Measurements from ENCODE around the gene TCTN3.
A peak's percentile ranks its signal among the peaks of the same experiment; 100 is the strongest.

Gene TCTN3

DNA sequence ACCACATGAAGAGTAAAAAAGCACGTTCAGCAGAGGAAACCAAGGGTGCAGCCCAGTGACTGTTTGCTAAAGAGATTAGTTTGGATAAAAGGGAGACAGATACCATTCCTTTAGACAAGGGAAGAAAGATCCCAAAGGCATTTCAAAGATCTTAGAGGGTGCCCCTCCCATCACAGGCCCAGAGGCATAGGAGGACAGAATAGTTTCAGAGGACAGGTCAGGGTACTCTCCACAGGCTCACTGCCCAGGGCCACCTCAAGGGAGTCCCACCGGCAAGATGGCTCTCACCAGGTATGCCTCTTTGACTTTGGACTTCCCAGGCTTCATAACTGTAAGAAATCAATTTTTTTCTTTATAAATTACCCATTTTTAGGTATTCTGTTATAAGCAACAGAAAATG lies 4.7 kb upstream of the TCTN3 start:
- no peak for TF ChIP-seq CTCF (IDR thresholded peaks at IDR 0.05)
- peaks cover 2% of the 10 kb centered on the region for H3K79me2 ChIP-seq
- H3K9me3 ChIP-seq (ENCODE audit: control insufficient read depth, low read length), result no peaks in the 10 kb centered on the region

GRCh38 chr10:95697429-95697828 lies 3.7 kb upstream of the TCTN3 start:
- H3K4me1 ChIP-seq, result peaks cover 6% of the 10 kb centered on the region
- H3K4me3 ChIP-seq (ENCODE audit: low read depth, low read length), result no peak overlapping the region
- no peak for TF ChIP-seq CTCF (IDR thresholded peaks at IDR 0.05)
- H3K27ac ChIP-seq, result no peak overlapping the region
- H3K27me3 ChIP-seq (ENCODE audit: control insufficient read depth, insufficient read depth, low read length), result no peaks in the 10 kb centered on the region
- no peak overlapping the region for H3K9ac ChIP-seq
- no peaks in the 10 kb centered on the region for H3K36me3 ChIP-seq (ENCODE audit: control insufficient read depth, insufficient read depth, low read length)
- no peaks in the 10 kb centered on the region for H3K9me3 ChIP-seq (ENCODE audit: control insufficient read depth, low read length)
- no peak overlapping the region for H3K4me2 ChIP-seq (ENCODE audit: low read length)
- H3K79me2 ChIP-seq, result peaks cover 10% of the 10 kb centered on the region
- no peak overlapping the region for H2AFZ ChIP-seq

More for the DNA sequence above, 4.7 kb upstream of the TCTN3 start:
- Histone ChIP-seq H3K27ac (no peak overlapping the region), H3K4me2 (ENCODE audit: low read length) (no peak overlapping the region), H3K4me1 (no peaks in the 10 kb centered on the region), H2AFZ (no peak overlapping the region), H3K4me3 (ENCODE audit: low read depth, low read length) (no peak overlapping the region), H3K27me3 (ENCODE audit: control insufficient read depth, insufficient read depth, low read length) (no peaks in the 10 kb centered on the region), H3K36me3 (ENCODE audit: control insufficient read depth, insufficient read depth, low read length) (no peaks in the 10 kb centered on the region), H3K9ac (no peak overlapping the region)

DNA sequence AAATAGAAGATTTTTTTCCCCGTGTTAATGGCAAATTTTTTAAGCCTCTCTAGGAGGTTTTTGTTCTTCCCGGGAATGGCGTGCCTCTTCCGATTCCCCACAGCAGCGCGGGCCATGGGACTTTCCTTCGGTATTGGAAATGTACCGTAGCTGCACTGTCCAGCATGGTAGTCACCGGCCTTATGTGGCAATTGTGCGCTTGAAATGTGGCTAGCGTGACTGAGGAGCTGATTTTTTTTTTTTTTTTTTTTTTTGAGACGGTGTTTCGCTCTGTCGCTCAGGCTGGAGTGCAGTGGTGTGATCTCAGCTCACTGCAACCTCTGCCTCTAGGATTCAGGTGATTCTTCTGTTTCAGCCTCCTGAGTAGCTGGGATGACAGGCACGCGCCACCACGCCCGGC lies 938 bp upstream of the TCTN3 start:
- Histone ChIP-seq H3K4me2 (ENCODE audit: low read length) (no peak overlapping the region), H3K4me1 (peaks cover 10% of the 10 kb centered on the region), H3K27me3 (ENCODE audit: control insufficient read depth, insufficient read depth, low read length) (no peaks in the 10 kb centered on the region), H2AFZ (peak overlapping the region; percentile 50), H3K36me3 (ENCODE audit: control insufficient read depth, insufficient read depth, low read length) (no peaks in the 10 kb centered on the region), H3K4me3 (ENCODE audit: low read depth, low read length) (no peak overlapping the region), H3K9ac (no peak overlapping the region), H3K27ac (no peak overlapping the region), H3K9me3 (ENCODE audit: control insufficient read depth, low read length) (no peaks in the 10 kb centered on the region), H3K79me2 (peaks cover 10% of the 10 kb centered on the region)
- TF ChIP-seq CTCF (IDR thresholded peaks at IDR 0.05), result no peak

- peak overlapping the region; percentile 76 for H3K27ac ChIP-seq
- peaks cover 10% of the 10 kb centered on the region for H3K79me2 ChIP-seq
- H3K4me1 ChIP-seq, result peaks cover 10% of the 10 kb centered on the region
These were observed 558 bp downstream of the TCTN3 start for GRCh38 chr10:95693071-95693667.

More at GRCh38 chr10:95693071-95693667, 558 bp downstream of the TCTN3 start:
- peak overlapping the region; percentile 93 for H2AFZ ChIP-seq
- H3K36me3 ChIP-seq (ENCODE audit: control insufficient read depth, insufficient read depth, low read length), result no peaks in the 10 kb centered on the region
- H3K4me2 ChIP-seq (ENCODE audit: low read length), result peak overlapping the region; percentile 91
- H3K9ac ChIP-seq, result peak overlapping the region; percentile 32
- TF ChIP-seq CTCF (IDR thresholded peaks at IDR 0.05), result no peak
- H3K27me3 ChIP-seq (ENCODE audit: control insufficient read depth, insufficient read depth, low read length), result no peaks in the 10 kb centered on the region
- H3K4me3 ChIP-seq (ENCODE audit: low read depth, low read length), result peak overlapping the region; percentile 87
- no peaks in the 10 kb centered on the region for H3K9me3 ChIP-seq (ENCODE audit: control insufficient read depth, low read length)

Measured in parathyroid adenoma (tissue), 2 donors.